Activated T-helper 2 cell treated with anti-CD3 and anti-CD28 coated beads, Interferon-gamma antibody, Interleukin-2, Interleukin-4, amounts not matched to agents 10 μg/mL and 5 μg/mL and 100 μg/mL, durations not matched to agents 14 hours and 24 hours and 36 hours (primary cell): ENCODE data around the gene SFN. TPM values are rescaled to one million over a fixed set of nuclear protein-coding genes. Genes with fewer than 3 reads are reported as not detected.

Experiments
- DNase-seq: peaks from one replicate; pipeline ENCODE4 v3.0.0; 2021; ENCODE audit warnings: low spot score
- H3K27ac Mint-ChIP-seq: one replicate; pipeline ENCODE4 v1.8.0; 2021; ENCODE audit warnings: mixed read lengths
- H3K27me3 Mint-ChIP-seq: one replicate; pipeline ENCODE4 v1.8.0; 2021; ENCODE audit warnings: low read depth, mixed read lengths
- H3K36me3 Mint-ChIP-seq: one replicate; pipeline ENCODE4 v1.8.0; 2021; ENCODE audit warnings: low read depth, mixed read lengths
- H3K4me1 Mint-ChIP-seq: one replicate; pipeline ENCODE4 v1.8.0; 2021; ENCODE audit warnings: low read depth, mixed read lengths
- H3K4me3 Mint-ChIP-seq: one replicate; pipeline ENCODE4 v1.8.0; 2021; ENCODE audit warnings: low read depth, mild to moderate bottlenecking, moderate library complexity, mixed read lengths
- H3K9me3 Mint-ChIP-seq: one replicate; pipeline ENCODE4 v1.8.0; 2021; ENCODE audit warnings: mixed read lengths
- intact Hi-C: fragments of 100-400 bp; cut with micrococcal nuclease; formaldehyde crosslinking; loops from one replicate; pipeline ENCODE4 v1.15.1; 2023
- total RNA-seq: library from RNA; stranded (reverse); gene quantifications from 2 replicates; pipeline ENCODE4 v1.2.3, GENCODE V29; 2022

The SFN gene
- total RNA-seq, result 0.32 and 0.62 TPM in 2 replicates

- Mint-ChIP-seq H3K27me3 (no peaks in the 10 kb centered on the region), H3K27ac (peak within 1 kb of the TSS; percentile 5), H3K9me3 (no peaks in the 10 kb centered on the region), H3K36me3 (no peaks in the 10 kb centered on the region), H3K4me3 (peak within 1 kb of the TSS; percentile 93), H3K4me1 (peaks cover 20% of the 10 kb centered on the region)
- DNase-seq, result peak; percentile 34
- intact Hi-C loops, result loop anchor here (5.0 kb wide), 1 partner anchor 261 kb away; no protein-coding TSS in a partner anchor
Measured at GRCh38 chr1:26862781-26863684, at the start of gene SFN. TSS of gene SFN (plus strand) at chr1:26863149. CDS start at chr1:26863213, 64 bp downstream.

DNA sequence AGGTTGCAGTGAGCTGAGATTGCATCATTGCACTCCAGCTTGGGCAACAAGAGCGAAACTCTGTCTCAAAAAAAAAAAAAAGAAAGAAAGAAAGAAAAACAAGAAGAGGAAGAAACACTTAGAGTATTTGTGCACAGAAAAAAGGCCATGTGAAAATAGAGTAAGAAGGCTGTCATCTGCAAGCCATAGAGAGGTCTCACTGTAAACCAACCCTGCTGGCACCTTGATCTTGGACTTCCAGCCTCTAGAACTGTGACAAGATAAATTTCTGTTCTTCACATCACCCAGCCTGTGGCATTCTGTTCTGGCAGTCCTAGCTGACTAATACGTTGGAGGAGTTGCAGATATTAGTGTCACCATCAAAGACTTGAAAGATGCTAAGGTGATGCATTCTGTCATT, 48.6 kb upstream of the SFN start:
- H3K27ac Mint-ChIP-seq, result no peak overlapping the region

GRCh38 chr1:26814893-26815292, 48.1 kb upstream of the SFN start:
- intact Hi-C loops, result loop anchor here (5.0 kb wide), 1 partner anchor 62 kb away; no protein-coding TSS in a partner anchor
- Mint-ChIP-seq H3K27me3 (no peaks in the 10 kb centered on the region), H3K4me1 (peaks cover 15% of the 10 kb centered on the region), H3K9me3 (no peaks in the 10 kb centered on the region), H3K4me3 (no peak overlapping the region), H3K27ac (no peak overlapping the region), H3K36me3 (no peaks in the 10 kb centered on the region)
- DNase-seq, result no peak

More for the DNA sequence above, 48.6 kb upstream of the SFN start:
- intact Hi-C loops, result loop anchor here (5.0 kb wide), 1 partner anchor 63 kb away; no protein-coding TSS in a partner anchor
- no peak overlapping the region for H3K4me3 Mint-ChIP-seq
- no peak for DNase-seq
- no peaks in the 10 kb centered on the region for H3K9me3 Mint-ChIP-seq
- peaks cover 15% of the 10 kb centered on the region for H3K4me1 Mint-ChIP-seq
- no peaks in the 10 kb centered on the region for H3K27me3 Mint-ChIP-seq
- H3K36me3 Mint-ChIP-seq, result no peaks in the 10 kb centered on the region

DNA sequence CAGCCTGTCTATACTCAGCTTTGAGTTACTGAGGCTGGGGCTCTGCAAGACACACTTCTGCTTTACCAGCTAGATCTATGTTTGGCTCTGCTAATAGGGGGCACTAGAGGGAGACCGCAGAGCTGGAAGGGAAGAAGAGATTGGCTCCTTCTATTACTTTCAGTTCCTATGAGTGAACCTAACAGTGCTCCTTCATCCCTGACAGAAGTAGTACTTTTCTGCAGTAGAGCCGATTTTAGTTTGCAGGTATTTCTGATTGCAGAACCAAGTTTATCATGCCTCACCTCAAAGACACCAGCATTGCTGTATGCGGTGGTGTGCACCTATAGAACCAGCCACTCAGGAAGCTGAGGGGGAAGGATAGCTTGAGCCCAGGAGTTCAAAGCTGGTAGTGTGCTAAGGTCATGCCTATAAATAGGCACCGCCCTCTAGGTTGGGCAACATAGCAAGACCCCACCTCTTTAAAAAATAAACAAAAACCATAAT, 42.1 kb upstream of the SFN start:
- no peak for DNase-seq
- Mint-ChIP-seq H3K27ac (no peak overlapping the region), H3K9me3 (no peaks in the 10 kb centered on the region)

DNA sequence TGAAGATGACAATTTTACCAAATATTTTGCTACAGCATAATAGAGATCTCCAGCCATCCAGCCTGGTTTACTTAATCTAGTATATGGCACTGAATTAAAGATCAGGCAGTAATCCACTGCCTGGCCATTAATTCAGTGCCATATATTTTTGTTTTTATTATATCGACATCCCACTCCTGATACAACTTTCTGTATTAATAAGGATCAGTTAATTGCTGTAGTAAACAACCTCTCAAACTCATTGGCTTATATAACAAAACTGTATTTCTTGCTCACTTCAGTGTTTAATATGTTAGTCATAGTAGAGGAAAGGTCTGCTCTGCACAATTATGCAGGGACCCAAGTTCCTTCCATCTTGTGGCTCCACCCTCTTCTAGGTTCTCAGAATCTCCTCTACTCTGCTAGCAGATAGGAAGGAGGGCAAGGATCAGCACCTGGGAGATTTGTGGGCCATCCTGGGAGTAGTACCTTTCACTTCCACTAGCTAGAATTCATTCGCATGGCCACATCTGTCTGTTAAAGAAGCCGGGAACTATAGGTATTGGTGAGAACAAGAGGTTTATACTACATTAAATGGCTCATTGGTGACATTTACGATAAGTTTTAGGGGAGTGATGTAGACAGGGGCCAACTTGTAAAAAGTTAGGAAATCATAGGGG, 40.1 kb upstream of the SFN start:
- Mint-ChIP-seq H3K4me1 (peaks cover 22% of the 10 kb centered on the region), H3K27ac (no peak overlapping the region), H3K27me3 (no peaks in the 10 kb centered on the region), H3K9me3 (no peaks in the 10 kb centered on the region), H3K4me3 (no peak overlapping the region), H3K36me3 (peaks cover 6% of the 10 kb centered on the region)
- DNase-seq, result no peak
- intact Hi-C loops, result no loop called here

More for the DNA sequence above, 42.1 kb upstream of the SFN start:
- peaks cover 16% of the 10 kb centered on the region for H3K4me1 Mint-ChIP-seq
- intact Hi-C loops, result no loop called here
- H3K36me3 Mint-ChIP-seq, result no peaks in the 10 kb centered on the region
- no peaks in the 10 kb centered on the region for H3K27me3 Mint-ChIP-seq
- no peak overlapping the region for H3K4me3 Mint-ChIP-seq

- no peak for DNase-seq
- peaks cover 41% of the 10 kb centered on the region for H3K4me1 Mint-ChIP-seq
- H3K27ac Mint-ChIP-seq, result no peak overlapping the region
- no peaks in the 10 kb centered on the region for H3K27me3 Mint-ChIP-seq
- H3K4me3 Mint-ChIP-seq, result no peak overlapping the region
- intact Hi-C loops, result loop anchor here (5.0 kb wide), 1 partner anchor 53 kb away; no protein-coding TSS in a partner anchor
- H3K36me3 Mint-ChIP-seq, result peaks cover 23% of the 10 kb centered on the region
- H3K9me3 Mint-ChIP-seq, result no peaks in the 10 kb centered on the region
Measured at GRCh38 chr1:26824731-26825130, 38.2 kb upstream of the SFN start.

DNA sequence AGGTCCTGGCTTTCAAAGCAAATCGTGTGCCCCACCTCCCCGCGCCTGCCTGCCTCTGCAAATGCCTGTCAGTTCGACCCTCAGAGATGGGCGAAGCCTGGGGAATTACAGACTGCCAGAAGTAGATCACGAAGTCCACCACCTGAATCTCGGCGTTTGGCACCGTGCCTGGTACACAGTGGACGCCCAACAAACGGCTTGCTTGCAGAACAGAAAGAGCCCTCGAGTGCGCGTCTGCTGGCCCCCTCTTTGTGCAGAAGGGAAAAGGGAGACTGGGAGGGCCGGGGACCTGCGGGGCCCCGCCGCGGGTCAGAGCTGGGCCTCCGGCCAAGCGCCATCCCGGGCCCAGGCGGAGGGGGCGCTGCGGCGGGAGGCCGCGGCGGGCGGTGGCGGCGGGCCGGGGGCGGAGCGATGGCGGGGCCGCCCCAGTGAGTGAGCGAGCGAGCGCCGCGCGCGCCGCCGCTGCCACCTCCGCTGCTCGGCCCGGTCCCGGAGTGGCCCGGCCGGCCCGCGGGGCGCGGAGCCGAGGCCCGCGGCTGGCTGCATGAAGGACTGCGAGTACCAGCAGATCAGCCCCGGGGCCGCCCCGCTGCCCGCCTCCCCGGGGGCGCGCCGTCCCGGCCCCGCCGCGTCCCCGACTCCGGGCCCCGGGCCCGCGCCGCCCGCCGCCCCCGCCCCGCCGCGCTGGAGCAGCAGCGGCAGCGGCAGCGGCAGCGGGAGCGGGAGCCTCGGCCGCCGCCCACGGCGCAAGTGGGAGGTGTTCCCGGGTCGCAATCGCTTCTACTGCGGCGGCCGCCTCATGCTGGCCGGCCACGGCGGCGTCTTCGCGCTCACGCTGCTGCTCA, 36.5 kb upstream of the SFN start, which contains the start of gene ZDHHC18:
ZDHHC18 (plus strand) TSS at position 428 of the 845 bp plus-strand sequence; CDS start at position 545, 117 bp downstream.
- Mint-ChIP-seq H3K27ac (peak within 1 kb of the TSS; percentile 93), H3K36me3 (peaks cover 37% of the 10 kb centered on the region), H3K9me3 (no peaks in the 10 kb centered on the region), H3K4me3 (peak within 1 kb of the TSS; percentile 92), H3K27me3 (no peaks in the 10 kb centered on the region), H3K4me1 (peaks cover 37% of the 10 kb centered on the region)
- DNase-seq, result peak; percentile 67
- intact Hi-C loops, result loop anchor here (5.0 kb wide), 1 partner anchor 51 kb away; no protein-coding TSS in a partner anchor

- no peaks in the 10 kb centered on the region for H3K27me3 Mint-ChIP-seq
- H3K36me3 Mint-ChIP-seq, result peaks cover 42% of the 10 kb centered on the region
- H3K4me1 Mint-ChIP-seq, result peaks cover 42% of the 10 kb centered on the region
- H3K9me3 Mint-ChIP-seq, result no peaks in the 10 kb centered on the region
- peak overlapping the region; percentile 91 for H3K4me3 Mint-ChIP-seq
- H3K27ac Mint-ChIP-seq, result peak overlapping the region; percentile 87
- no peak for DNase-seq
- intact Hi-C loops, result loop anchor here (5.0 kb wide), 1 partner anchor 50 kb away; no protein-coding TSS in a partner anchor
Measured at GRCh38 chr1:26827106-26827604, 35.8 kb upstream of the SFN start.

GRCh38 chr1:26827663-26828062, 35.3 kb upstream of the SFN start:
- H3K4me1 Mint-ChIP-seq, result peaks cover 47% of the 10 kb centered on the region

DNA sequence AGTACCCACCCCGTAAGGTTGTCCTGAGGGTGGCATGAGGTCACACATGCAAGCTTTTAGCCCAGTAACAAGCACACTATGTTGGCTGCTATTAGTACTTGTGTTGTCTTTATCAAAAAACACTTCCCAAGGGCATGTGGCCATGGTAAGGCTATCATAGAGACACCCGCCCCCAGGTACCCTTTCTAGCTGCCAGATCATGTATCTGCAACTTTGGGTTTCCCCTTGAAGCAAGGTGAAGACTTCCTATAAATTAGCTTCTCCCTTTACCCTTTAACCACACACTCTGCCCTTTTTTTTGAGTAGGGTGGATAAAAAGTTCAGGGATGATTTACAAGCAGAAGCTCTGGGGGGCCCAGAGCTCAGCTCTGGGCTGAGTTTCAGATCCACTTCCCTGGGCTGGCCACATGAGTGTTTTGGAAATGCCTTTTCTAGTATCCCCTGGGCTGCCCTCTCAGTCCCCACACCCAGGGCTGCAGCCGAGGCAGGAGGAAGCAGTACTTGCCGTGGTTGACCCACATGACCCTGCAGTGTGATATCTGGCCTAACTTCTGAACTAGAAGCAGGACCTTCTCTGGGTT, 34.4 kb upstream of the SFN start:
- intact Hi-C loops, result loop anchor here (2.0 to 5.0 kb wide), 2 partner anchors 18 to 49 kb away; no protein-coding TSS in a partner anchor
- peaks cover 55% of the 10 kb centered on the region for H3K36me3 Mint-ChIP-seq
- peak overlapping the region; percentile 87 for H3K27ac Mint-ChIP-seq
- H3K9me3 Mint-ChIP-seq, result no peaks in the 10 kb centered on the region
- H3K27me3 Mint-ChIP-seq, result no peaks in the 10 kb centered on the region
- no peak for DNase-seq
- peaks cover 52% of the 10 kb centered on the region for H3K4me1 Mint-ChIP-seq
- peak overlapping the region; percentile 91 for H3K4me3 Mint-ChIP-seq

More at GRCh38 chr1:26827663-26828062, 35.3 kb upstream of the SFN start:
- H3K36me3 Mint-ChIP-seq, result peaks cover 47% of the 10 kb centered on the region
- H3K27me3 Mint-ChIP-seq, result no peaks in the 10 kb centered on the region
- peak overlapping the region; percentile 91 for H3K4me3 Mint-ChIP-seq
- H3K9me3 Mint-ChIP-seq, result no peaks in the 10 kb centered on the region
- no peak for DNase-seq
- H3K27ac Mint-ChIP-seq, result peak overlapping the region; percentile 87
- intact Hi-C loops, result loop anchor here (2.0 to 5.0 kb wide), 2 partner anchors 17 to 50 kb away; no protein-coding TSS in a partner anchor

- Mint-ChIP-seq H3K27ac (peak overlapping the region; percentile 87), H3K36me3 (peaks cover 64% of the 10 kb centered on the region), H3K4me1 (peaks cover 61% of the 10 kb centered on the region), H3K27me3 (no peaks in the 10 kb centered on the region), H3K9me3 (no peaks in the 10 kb centered on the region), H3K4me3 (peak overlapping the region; percentile 91)
- intact Hi-C loops, result loop anchor here (2.0 to 5.0 kb wide), 2 partner anchors 19 to 48 kb away; no protein-coding TSS in a partner anchor
- no peak for DNase-seq
Measured at GRCh38 chr1:26829184-26829911, 33.6 kb upstream of the SFN start.
